HG03432 (cell line): ENCODE data around the gene MT1M.

Source experiments
- ATAC-seq: cut with Tn5 transposase; IDR thresholded peaks from one replicate; pipeline ENCODE4 v1.9.1; 2021; ENCODE audit warnings: mild to moderate bottlenecking, moderate library complexity; ENCODE audit not compliant: unreplicated experiment

MT1M gene

GRCh38 chr16:56625943-56626654, 6.4 kb upstream of the MT1M start:
- peak; percentile 10 for ATAC-seq

GRCh38 chr16:56626685-56627084, 5.8 kb upstream of the MT1M start:
- no peak for ATAC-seq

- ATAC-seq = no peak
Observed at GRCh38 chr16:56628486-56629350, 3.7 kb upstream of the MT1M start.

GRCh38 chr16:56629531-56629930, 2.9 kb upstream of the MT1M start:
- ATAC-seq = peak; percentile 3

GRCh38 chr16:56630134-56630533, 2.3 kb upstream of the MT1M start:
- peak; percentile 82 for ATAC-seq

- ATAC-seq = no peak
Observed at GRCh38 chr16:56631197-56631596, 1.3 kb upstream of the MT1M start.

GRCh38 chr16:56631832-56632155, 665 bp upstream of the MT1M start:
- no peak for ATAC-seq

- no peak for ATAC-seq
Observed at GRCh38 chr16:56632848-56633365, 448 bp downstream of the MT1M start.

- no peak for ATAC-seq
Observed at GRCh38 chr16:56633535-56633934, 1.1 kb downstream of the MT1M start.

GRCh38 chr16:56634715-56635440, 2.4 kb downstream of the MT1M start:
- ATAC-seq = no peak

GRCh38 chr16:56635441-56635967, 3.0 kb downstream of the MT1M start:
- no peak for ATAC-seq

GRCh38 chr16:56636616-56637413, 4.4 kb downstream of the MT1M start:
- ATAC-seq = no peak

- ATAC-seq = no peak
Observed at GRCh38 chr16:56637814-56638750, 5.6 kb downstream of the MT1M start, which contains the start of gene MT1A. Gene MT1A, plus strand, starts transcription at chr16:56638666. Its CDS starts 73 bp downstream, at chr16:56638739.

GRCh38 chr16:56639045-56639444, 6.6 kb downstream of the MT1M start:
- no peak for ATAC-seq

GRCh38 chr16:56640076-56640475, 7.6 kb downstream of the MT1M start:
- ATAC-seq = no peak

GRCh38 chr16:56641166-56641565, 8.7 kb downstream of the MT1M start:
- no peak for ATAC-seq

GRCh38 chr16:56643080-56643778, 10.8 kb downstream of the MT1M start:
- peak; percentile 80 for ATAC-seq

GRCh38 chr16:56643833-56644232, 11.4 kb downstream of the MT1M start:
- ATAC-seq = no peak

GRCh38 chr16:56645311-56645710, 12.9 kb downstream of the MT1M start:
- ATAC-seq = no peak
